NCI-H345 treated with DMSO at 0.1 percent for 48 hours (cell line): ENCODE measurements around the gene FAM53B.

Source experiments
- DNase-seq: peaks from one replicate; lab custom pipeline; 2025; ENCODE audit not compliant: unreplicated experiment; lab: John Stamatoyannopoulos, UW

FAM53B gene

DNA sequence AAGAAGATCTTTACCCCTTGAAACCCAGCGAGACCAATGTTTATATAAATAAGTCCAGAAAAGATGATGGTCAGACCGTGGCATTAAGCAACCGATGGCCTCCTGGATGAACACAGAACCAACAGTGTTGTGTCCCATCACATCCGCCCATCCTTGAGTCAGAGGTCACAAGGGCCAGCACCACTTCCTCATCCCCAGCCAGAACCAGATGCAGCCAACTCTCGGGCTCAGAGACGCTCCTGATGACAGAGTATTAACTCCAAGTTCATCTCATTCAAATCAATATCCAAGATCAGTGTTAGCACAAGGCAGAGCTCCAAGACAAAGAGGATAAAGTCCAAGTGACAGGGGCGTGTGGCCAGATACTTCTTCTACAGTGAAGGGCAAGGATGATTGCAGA lies 63.5 kb downstream of the FAM53B start:
- DNase-seq: no peak

DNA sequence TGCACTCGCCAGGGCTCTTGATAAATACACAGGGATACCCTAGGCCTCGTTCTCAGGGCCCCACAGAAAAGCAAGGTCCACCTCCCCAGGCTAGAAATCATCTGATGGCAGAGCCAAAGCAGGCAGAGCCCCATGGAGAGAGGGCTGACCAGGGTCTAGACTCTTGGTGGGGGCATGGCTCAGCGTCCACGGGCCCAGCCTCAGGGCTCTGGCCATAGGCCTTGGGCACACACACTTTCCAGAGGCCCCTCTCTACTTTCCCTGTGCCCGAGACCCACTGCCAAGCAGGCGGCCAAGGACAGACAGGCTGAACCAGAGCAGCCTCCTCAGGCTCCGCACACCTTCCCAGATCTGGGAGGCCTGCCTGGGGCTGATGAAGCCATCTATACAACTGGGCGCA lies 64.8 kb downstream of the FAM53B start:
- no peak for DNase-seq

DNA sequence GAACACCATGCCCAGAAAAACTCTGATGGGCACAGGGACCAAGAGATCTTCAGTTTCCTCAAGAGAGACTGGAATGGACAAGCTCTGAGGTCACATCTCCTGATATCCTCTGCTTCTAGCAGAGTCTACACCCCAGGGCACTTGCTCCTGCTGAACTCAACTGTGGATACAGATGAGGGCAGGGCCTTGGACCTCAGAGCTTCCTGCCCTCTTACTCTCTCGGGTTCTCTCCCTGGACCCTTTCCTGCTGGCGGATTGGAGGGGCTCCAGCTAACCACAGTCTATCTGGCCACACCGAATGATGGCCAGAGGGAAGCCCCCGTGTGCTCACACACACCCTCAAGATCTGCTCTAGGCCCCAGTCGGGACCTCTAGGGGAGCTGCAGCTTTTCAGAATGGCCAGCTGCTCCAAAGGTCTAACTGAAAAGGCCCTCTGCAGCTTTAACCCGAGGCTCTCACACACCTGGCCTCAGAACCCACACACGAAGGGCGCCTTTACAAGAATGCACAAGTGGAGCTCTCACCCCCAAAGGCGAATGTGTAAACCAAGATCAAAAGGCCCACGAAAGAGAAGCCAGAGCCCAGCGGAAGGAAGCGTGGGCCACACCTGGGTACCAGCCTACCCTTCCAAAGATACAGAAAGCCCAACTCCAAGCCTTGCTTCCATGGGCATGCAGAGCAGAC lies 65.5 kb downstream of the FAM53B start:
- no peak for DNase-seq

DNA sequence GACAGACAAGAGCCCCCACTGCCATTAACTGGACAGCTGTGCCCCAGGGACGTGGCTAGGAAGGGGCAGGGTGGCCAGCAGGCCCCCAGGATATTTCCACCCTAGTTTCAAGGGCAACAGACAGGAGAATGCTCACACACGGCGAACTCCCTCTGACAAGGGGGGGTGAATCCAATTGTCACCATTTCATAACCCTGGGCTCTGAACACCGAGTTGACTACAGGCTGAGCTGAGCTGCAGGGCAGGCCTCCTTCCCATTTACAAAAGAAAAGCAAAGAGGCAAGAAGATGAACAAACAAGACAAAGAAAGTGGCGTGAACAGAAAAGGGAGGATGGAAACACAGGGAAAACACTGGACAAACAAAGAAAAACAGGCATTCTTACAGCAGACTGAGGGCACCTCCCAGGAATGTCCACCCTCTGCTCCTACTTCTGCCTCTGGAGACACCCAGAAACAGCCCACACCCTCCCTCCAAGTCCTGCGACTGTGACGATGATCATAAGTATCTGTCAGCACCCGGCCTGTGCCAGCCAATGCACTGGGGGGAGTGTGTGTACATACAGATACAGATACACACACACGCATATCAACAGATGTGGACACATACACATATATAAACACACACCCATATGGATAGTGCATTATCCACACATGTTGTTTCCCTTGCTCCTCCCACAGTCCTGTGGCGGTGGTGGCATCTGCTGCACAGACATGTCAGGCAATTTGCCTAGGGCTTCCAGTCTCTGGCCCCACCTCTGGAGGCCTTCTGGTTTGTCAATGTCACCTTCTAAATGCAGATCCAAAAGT lies 66.2 kb downstream of the FAM53B start:
- no peak for DNase-seq

DNA sequence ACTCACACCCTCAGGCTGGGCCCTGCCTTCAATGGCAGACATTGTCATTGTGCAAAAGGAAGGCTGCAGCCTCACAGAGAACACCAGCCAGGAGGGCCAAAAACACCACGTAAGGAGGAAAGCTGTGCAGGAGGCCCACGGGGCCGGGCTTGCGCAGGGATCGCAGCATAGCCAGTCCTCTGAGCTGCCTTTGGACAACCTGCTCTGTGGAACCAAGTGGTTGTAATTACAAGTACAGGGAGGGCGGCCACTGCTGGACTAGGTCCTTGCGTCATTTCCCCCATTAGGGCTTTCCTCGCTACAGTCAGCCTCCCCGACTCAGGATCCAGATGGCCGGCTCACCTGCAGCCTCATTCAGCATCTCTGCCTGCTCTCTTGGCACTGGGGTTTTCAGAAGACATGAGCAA lies 66.9 kb downstream of the FAM53B start:
- no peak for DNase-seq

DNA sequence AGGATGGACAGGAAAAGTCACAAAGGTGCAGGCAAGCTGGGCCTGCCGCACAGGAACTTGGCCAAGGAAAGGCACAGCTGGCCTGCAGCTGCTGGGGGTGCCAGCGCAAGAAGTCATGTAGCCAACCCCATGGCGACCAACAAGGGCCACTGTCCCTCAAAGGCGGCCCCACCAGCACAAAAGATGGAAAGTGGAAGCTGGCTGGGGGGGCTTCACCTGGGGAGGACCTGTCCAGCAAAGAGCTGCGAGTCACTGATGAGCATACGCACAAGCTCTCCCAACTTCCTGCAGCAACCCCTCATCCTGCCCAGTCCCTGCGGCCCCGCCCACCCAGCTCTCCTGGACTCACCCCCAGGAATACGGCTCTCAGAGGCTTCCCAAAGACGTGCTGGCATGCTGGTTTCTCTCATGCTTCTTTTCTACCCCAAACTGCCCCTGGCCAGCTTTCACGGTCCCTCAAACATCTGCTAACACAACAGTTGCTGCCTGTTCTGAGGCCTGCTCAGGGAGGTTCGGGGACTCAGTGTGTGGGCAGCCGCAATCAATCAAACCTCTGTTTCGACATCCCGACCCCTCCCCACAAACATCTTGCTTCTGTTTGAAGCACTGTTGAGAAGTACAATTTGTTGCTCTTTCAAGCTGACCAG lies 67.6 kb downstream of the FAM53B start:
- no peak for DNase-seq

DNA sequence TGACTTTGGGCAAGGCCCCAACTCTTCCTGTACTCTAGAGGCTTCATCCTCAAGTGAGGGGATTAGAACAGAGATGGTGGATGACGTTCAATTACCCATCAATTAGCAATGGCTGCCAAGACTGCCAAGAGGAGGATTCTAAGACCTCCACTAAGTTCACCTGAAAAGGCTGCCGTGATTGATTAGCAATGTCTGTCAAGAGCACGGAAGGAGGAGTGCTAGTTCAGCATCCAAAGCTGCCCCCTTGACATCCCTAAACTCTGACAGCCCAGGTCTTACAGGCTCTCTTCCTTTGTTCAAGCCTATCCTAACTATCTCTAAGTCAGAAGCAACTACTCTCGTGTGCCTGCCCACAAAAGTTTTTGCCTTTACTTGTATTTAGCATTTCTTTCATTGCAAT lies 68.4 kb downstream of the FAM53B start:
- no peak for DNase-seq

DNA sequence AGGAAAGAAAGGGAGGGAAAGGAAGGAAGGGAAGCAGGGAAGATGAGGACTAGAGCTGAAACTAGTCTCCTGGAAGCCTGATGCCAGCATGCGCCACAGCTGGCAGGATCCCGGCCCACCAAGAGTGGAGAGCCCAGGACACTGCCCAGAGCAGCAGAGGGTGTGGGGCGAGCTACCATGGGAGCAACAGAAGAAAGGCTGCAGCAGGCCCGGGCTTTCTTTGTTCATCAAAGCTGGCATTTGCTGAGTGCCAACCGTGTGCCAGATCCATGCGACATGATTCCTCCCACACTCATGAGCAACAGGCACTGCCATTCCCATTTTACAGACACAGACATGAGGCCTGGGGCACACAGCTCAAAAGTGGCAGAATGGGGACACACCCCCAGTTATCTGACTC lies 68.9 kb downstream of the FAM53B start:
- DNase-seq: no peak

DNA sequence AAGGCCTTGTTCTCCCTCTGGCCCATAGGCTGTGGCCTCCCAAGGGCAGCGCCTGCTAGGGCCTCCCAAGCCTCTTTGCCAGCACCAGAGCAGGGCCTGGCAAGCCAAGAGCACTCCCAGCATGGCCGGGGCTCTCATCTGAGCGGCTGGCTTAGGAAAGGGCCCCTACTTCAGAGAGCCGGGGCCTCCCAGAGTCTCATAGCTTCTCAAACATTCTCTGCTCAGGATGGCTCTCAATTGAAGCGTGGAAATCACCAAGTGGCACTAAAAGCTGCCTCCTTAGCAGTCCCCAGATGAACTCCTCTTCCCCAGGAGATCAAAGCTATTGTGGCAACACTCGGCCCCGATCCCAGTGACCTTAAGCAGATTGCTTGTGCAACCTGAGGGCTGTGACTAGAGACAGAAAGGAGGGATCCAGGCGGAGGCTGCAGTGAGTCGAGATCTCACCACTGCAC lies 69.4 kb downstream of the FAM53B start:
- DNase-seq: no peak

DNA sequence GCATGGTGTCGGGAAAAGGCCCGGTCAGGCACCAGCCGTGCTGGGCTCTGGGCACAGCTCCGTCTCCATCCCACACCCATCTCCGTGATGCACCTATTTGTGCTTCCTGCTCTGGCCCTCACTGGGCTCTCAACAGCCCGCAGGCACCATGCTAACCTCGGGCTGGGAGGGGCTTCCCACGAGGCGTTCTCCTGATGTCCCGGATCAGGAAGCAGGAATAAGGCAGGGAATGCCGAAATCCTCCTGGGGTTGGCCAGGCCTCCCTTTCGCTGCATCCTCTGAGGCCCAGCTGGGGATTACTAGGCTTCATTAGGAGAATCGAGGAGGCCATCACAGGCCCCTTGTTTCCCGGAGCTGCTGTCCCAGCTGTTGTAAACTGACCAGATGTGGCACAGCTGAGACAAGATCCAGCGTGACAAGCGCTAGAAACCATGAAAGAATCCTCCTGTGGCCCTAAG lies 72.0 kb downstream of the FAM53B start:
- no peak for DNase-seq

DNA sequence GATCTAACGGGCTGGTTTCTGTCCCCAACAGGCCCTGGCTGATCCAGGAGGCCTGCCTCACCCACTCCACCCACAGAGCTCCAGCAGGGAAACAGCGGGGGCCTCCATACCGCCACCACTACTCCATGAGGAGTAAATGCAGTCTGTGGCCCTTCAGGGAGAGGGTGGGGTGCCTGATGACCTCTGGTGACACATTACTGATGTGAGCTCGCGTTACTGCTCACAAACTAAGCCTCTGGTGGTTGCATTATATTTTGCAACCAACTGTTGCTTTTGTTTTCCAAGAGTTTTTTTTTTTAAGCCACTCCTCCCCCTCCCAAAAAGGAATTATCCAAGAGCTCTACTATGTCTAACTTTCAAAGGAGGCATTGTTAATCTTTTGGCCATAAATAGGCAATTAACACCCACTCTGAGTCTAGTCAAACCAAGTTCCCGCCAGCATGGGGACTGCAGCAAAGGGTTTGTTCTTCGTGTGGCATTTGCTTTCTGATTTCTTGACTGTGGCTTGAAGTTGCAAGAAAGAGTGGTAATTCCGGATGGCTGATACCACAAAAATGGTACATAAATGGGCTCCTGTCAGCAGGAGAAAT lies 72.6 kb downstream of the FAM53B start:
- DNase-seq: no peak

DNA sequence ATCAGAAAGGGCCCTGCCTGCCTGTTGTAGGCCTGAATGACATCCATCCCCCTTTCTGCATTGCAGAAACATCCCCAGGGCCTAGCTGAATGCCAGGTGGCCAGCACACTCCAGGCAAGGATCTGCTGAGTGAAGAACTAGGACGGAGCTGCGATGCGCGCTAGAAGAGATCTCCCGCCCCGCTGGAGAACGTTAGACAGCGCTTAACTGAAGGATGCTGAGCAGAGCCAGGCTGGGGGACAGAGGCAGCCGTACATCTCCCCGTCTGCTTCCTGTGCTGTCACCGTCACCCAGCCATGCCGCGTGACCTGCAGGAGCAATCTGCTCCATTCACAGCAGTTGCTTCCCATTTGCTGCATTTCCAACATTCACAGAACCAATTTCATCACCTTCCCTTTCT lies 73.3 kb downstream of the FAM53B start:
- no peak for DNase-seq

DNA sequence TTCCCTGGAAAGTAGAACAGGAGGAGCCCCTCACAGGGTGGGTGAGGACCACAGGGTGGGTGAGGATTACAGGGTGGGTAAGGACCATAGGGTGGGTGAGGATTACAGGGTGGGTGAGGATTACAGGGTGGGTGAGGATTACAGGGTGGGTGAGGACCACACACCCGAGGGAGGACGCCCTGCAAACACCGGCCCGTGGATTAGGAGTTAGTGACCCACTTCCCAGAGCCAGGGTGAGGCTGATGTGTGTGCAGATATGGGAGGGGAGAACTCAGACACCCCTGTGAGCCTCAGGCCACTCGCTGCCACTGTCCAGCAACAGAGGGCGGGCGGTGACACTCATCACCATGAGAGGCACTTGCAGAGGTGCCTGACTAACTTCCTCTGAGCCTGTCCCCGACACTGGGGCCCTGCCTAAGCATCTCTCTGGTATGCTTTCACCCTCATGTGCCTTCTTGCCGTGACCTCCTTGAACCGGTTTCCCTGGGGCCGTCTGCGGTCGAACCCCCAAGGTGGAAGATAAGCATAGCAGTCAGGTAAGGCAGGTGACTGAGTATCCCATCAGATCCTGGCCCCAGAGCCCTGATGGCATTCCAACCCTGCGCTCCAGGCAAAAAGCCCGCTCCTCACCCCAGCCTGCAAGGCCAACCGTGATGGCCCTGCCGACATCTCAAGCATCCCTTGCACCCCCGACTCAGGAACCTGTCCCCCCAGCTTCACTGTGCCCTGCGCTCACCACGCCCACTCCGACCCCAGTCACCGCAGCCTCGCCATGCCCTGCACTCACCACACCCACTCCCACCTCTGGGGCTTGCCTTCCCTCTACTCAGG lies 74.1 kb downstream of the FAM53B start:
- DNase-seq: no peak

DNA sequence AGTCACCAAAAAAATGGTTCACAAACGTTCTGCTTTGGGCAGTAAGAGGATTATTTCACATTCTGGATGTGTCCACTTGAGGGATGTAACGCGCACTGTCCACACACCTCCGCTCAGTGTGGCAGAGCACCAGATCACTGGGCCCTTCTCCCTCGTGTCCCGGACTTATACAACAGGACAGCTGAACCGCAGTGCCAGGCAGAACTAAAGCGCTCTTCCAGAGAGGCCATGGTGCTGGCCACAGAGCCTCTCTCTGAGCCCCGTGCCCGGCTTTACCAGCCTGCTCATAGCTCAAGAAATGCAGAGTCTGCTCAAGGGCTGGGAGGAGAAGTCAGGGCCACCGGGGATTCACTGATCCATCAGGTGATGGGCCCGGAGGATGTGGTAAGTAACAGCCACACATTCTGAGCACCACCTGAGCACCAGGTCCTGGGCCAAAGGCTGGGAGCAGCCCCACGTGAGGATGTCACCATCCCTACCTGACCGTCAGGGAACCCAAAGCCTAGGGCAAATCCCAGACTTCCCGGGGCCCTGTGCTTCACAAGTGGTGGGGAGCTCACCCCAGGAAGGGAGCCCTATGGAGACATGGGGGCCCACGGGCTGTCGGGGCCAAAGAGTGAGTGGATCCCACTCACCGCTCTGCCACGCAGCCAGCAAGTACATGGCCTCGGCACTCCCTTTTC lies 74.9 kb downstream of the FAM53B start:
- DNase-seq: no peak

DNA sequence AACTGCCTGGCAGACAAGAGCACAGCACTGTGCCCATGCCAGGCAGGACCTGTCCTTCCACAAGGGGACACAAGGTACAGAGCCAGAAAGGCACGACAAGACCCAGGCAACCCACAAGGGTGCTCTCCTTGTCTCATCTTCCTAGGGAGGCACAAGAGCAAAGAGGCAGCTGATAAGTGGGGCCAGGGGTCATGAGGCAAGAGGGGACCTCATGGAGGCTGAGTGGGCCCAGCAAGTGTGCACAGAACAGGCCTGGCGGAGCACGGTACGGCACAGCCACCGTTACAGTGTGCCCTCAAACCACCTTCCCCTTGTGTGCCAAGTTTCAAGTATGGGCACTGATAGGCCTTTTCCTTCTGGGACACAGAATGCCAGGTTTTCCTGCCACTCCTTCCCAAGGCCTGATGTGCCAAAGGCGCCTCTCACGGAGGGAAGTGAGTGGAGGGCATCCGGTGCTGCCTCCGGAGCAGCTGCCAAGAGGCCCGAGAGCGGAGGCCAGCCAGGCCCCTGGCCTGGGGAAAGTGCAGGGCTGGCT lies 75.6 kb downstream of the FAM53B start:
- DNase-seq: no peak

DNA sequence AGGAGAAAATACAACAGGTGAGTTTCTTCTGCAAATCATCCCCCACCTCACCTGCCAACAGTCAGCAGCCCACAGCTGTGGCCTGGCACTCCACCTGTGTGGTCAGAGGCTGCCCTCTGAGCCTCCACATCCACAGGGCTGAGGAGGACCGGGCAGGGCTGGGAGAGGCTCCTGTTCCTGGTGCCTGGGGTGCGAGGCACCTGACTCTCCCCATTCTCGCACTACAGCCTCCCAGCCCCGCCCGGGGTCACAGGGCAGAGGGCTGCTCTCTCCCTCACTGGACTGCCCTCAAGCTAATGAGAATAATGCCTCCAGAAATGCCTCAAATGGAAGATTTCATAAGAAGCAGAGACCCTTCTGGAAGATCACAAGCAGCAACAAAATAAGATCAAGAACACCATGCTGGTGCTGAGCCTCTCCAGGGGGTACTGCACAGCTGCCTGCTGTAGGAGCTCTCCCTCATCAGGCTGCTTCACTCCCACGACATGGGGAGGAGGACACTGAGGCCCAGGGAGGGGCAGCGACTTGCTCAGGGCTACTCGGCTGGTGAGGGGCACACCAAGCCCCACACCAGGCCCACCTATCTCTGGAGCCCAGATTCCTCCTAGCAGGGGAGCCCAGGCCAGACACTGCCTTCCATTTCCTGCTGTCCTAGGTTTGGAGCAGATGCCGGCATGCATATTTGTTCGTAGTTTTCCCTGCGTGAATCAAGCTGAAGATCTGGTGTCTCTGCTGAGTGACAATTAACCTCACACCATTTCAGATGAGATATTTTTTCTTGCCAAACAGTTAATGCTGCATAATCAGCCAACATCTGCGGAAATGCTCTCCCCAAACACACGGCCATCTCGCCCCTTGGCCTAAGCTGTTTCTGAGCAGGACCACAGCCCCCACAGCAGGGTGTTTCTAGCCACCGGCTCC lies 76.5 kb downstream of the FAM53B start:
- no peak for DNase-seq

DNA sequence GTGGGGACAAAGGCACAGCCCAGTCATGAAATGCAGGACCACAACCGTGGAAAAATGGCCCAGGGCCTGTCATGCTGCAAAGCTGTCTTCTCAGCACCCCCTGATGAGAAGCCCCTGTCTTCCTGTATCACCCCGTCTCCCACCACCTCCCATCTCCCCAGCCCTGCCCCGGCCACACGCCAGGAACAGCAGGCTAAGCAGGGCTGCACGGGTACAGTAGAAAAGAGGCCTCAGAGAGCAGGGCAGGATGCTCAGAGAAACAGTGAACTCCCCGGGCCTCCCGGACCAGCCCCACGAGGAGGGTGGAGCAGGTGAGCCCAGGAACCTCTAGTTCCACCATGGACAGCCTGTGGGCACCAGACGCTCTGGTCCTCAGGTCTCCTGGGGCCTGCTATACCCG lies 77.7 kb downstream of the FAM53B start:
- DNase-seq: no peak

DNA sequence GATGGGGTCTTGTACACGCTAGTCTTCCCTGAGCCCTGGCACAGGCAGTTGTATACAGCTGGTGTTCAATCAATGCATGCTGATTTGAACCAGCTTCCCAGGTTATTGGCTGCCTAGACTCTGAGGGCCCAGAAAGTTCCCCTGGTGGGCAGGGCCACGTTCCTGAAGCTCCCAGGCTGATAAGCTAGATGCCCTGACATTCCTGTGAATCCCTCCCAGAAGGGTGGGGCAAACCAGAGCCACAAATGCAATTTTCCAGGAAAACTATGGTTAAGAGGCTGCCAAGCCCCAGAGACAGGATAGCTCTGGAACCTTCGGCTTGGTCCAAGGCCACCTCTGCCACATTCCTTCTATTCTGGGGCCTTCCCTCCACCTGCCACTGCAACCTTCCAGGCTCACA lies 78.2 kb downstream of the FAM53B start:
- DNase-seq: no peak

DNA sequence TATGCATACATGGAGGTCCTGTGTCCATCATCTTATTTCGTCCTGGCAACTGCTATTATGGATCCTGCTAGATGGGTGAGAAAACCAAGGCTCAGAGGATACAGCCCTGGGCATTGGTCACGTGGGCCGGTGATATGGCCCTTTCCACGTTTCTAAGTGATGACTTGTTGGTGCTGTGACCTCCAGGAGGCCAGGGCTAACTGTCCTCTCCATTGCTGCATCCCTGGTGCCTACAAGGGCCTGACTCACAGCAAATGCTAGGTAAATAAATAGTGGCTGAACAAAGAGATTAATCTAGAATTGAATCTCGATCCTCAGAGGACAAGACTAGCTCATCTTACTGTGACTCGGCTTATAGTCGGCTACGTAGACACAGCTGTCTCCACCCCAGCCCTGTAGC lies 78.6 kb downstream of the FAM53B start:
- no peak for DNase-seq
